Activated CD8-positive, alpha-beta T cell treated with anti-CD3 and anti-CD28 coated beads for 36 hours (primary cell): ENCODE results near the gene OR1F1. TPM values are rescaled to one million over a fixed set of nuclear protein-coding genes. Genes with fewer than 3 reads are reported as not detected.

Experiments
- ATAC-seq: fragments of 200-7000 bp; cut with Tn5 transposase; one replicate; pipeline ENCODE4 v1.10.0; 2021; ENCODE audit warnings: mild to moderate bottlenecking, moderate library complexity
- CTCF ChIA-PET: fragments of 350-600 bp; sonication (Branson Sonifier 250); formaldehyde crosslinking; loops from one replicate; lab custom pipeline; 2021; ENCODE audit warnings: antibody characterized with exemption; lab: Charles Lee
- POLR2A ChIA-PET: fragments of 350-600 bp; sonication (Branson Sonifier 250); formaldehyde crosslinking; loops from one replicate; lab custom pipeline; 2021; ENCODE audit warnings: antibody characterized with exemption; lab: Charles Lee
- DNase-seq: peaks from one replicate; pipeline ENCODE4 v3.0.0-alpha.2; 2020
- H3K27ac Mint-ChIP-seq: one replicate; pipeline ENCODE4 v1.8.0; 2021; ENCODE audit warnings: mild to moderate bottlenecking, mixed read lengths
- H3K27me3 Mint-ChIP-seq: one replicate; pipeline ENCODE4 v1.8.0; 2021; ENCODE audit warnings: mixed read lengths
- H3K36me3 Mint-ChIP-seq: one replicate; pipeline ENCODE4 v1.8.0; 2021; ENCODE audit warnings: low read depth, mixed read lengths
- H3K4me1 Mint-ChIP-seq: one replicate; pipeline ENCODE4 v1.8.0; 2021; ENCODE audit warnings: low read depth, mixed read lengths
- H3K4me3 Mint-ChIP-seq: one replicate; pipeline ENCODE4 v1.8.0; 2021; ENCODE audit warnings: mild to moderate bottlenecking, moderate library complexity, mixed read lengths
- H3K9me3 Mint-ChIP-seq: one replicate; pipeline ENCODE4 v1.8.0; 2021; ENCODE audit warnings: mixed read lengths
- CTCF ChIP-seq: fragments of 200-600 bp; IDR thresholded peaks from one replicate; pipeline ENCODE4 v1.8.0; 2022; ENCODE audit warnings: antibody characterized with exemption, mild to moderate bottlenecking
- intact Hi-C: fragments of 100-400 bp; cut with micrococcal nuclease; formaldehyde crosslinking; loops from one replicate; pipeline ENCODE4 v1.10.0; 2022
- total RNA-seq, 2 experiments: library from RNA; stranded (reverse); gene quantifications; one replicate each; pipeline ENCODE4 v1.2.3, GENCODE V29; 2021

OR1F1 gene
- total RNA-seq, 2 experiments from 2014 or later, result not detected

DNA sequence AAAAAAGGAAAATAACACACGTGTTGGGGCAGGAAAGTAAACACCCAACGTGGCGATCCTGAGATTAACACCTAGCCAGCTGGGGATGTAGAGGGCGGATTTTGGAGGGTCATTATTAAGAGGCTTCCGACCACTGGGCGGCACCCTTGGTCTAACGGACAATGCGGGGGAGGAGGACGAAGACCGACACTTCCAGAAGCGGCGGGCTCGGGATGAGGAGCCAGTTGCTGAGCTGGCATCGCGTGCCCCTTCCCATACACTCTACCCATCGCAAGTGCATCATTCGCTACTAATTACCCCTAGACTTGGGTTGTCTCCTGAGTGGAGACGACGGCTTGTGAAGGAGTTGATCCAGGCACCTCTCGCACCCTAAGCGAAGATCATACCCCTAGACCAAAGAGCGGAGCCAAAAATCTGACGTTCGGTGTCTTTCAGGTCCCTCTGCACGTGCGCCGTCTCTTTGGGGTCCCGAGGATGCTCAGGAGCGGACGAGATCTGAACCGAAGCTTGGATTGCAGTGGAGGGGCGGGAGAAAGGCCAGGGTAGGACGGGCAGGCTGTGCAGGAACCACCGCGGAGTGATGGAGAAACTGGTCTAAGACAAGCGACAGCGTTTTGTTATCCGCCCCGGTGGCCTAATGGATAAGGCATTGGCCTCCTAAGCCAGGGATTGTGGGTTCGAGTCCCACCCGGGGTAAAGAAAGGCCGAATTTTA is 35.6 kb upstream of the OR1F1 start:
- peak overlapping the region; percentile 83 for H3K27ac Mint-ChIP-seq
- POLR2A ChIA-PET, result interaction anchor here (0.6 to 1.2 kb wide), 4 partner anchors 30 to 131 kb away, joined by 3 to 4 read pairs (median 3); partner anchors contain the start of gene ZNF263
- peaks cover 20% of the 10 kb centered on the region for H3K4me1 Mint-ChIP-seq
- ATAC-seq (peak; percentile 20), DNase-seq (peak; percentile 93)
- H3K36me3 Mint-ChIP-seq, result peaks cover 3% of the 10 kb centered on the region
- H3K9me3 Mint-ChIP-seq, result peaks cover 4% of the 10 kb centered on the region
- CTCF ChIA-PET, result interaction anchor here (1.8 to 3.7 kb wide), 2 partner anchors 16 to 23 kb away, joined by 6 to 33 read pairs; no protein-coding TSS in a partner anchor
- peak overlapping the region; percentile 73 for H3K4me3 Mint-ChIP-seq
- TF ChIP-seq CTCF, result no peak
- intact Hi-C loops, result loop anchor here (5.0 kb wide), 1 partner anchor 40 kb away; no protein-coding TSS in a partner anchor
- H3K27me3 Mint-ChIP-seq, result peaks cover 6% of the 10 kb centered on the region

DNA sequence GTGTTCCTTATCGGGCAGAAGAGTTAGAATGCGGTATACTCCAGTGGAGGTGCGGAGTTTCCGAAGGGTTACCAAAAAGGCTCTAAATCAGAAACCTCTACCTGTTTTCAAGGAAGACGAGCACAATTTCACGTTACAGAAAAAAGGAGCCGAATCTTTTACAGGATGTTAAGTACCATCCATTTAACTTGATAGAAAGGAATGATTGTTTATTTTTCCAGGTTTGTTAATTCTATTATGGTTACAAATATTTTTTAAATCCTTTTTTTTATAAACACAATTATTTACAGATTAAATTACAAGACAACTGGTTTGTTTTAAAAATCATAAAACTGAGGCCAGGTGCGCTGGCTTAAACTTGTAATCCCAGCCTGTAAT is 35.0 kb upstream of the OR1F1 start:
- H3K27me3 Mint-ChIP-seq, result peaks cover 10% of the 10 kb centered on the region
- peaks cover 25% of the 10 kb centered on the region for H3K4me1 Mint-ChIP-seq
- ATAC-seq (no peak), DNase-seq (no peak)
- ChIA-PET CTCF (interaction anchor here (1.8 kb wide), 1 partner anchor 15 kb away, joined by 6 read pairs; no protein-coding TSS in a partner anchor), POLR2A (no interaction called here)
- peak overlapping the region; percentile 73 for H3K4me3 Mint-ChIP-seq
- H3K27ac Mint-ChIP-seq, result peak overlapping the region; percentile 83
- H3K36me3 Mint-ChIP-seq, result peaks cover 3% of the 10 kb centered on the region
- TF ChIP-seq CTCF, result no peak
- peaks cover 4% of the 10 kb centered on the region for H3K9me3 Mint-ChIP-seq
- intact Hi-C loops, result loop anchor here (5.0 kb wide), 1 partner anchor 39 kb away; no protein-coding TSS in a partner anchor

- Mint-ChIP-seq H3K4me3 (no peak overlapping the region), H3K9me3 (peaks cover 4% of the 10 kb centered on the region), H3K27me3 (peaks cover 11% of the 10 kb centered on the region), H3K36me3 (peaks cover 3% of the 10 kb centered on the region), H3K4me1 (peaks cover 37% of the 10 kb centered on the region), H3K27ac (no peak overlapping the region)
- ATAC-seq (no peak), DNase-seq (no peak)
- ChIA-PET CTCF (interaction anchor here (1.0 to 1.2 kb wide), 3 partner anchors 13 to 24 kb away, joined by 3 to 6 read pairs (median 4); no protein-coding TSS in a partner anchor), POLR2A (interaction anchor here (1.2 kb wide), 1 partner anchor 56 kb away, joined by 3 read pairs; the partner anchor contains the start of gene ZSCAN10)
- intact Hi-C loops, result loop anchor here (5.0 kb wide), 1 partner anchor 48 kb away; no protein-coding TSS in a partner anchor
- TF ChIP-seq CTCF, result no peak
Measured at GRCh38 chr16:3155181-3155580, 32.8 kb upstream of the OR1F1 start.

DNA sequence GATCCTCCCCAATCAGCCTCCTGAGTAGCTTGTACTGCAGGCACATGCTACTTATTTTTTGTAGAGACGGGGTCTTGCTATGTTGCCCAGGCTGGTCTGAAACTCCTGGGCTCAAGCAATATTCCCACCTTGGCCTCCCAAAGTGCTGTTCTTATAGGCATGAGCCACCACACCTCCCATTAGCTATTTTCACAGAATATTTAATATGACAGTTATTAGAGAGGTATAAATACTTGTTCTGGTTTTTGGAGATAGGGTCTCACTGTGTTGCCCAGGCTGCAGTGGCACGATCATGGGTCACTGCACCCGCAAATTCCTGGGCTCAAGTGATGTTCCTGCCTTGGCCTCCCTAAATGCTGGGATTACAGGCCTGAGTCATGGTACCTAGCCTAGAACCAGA is 32.0 kb upstream of the OR1F1 start:
- H3K4me3 Mint-ChIP-seq, result no peak overlapping the region
- peaks cover 11% of the 10 kb centered on the region for H3K27me3 Mint-ChIP-seq
- H3K27ac Mint-ChIP-seq, result no peak overlapping the region
- ChIA-PET POLR2A (interaction anchor here (1.2 kb wide), 1 partner anchor 57 kb away, joined by 3 read pairs; the partner anchor contains the start of gene ZSCAN10), CTCF (interaction anchor here (1.0 to 1.4 kb wide), 4 partner anchors 10 to 25 kb away, joined by 3 to 6 read pairs (median 4); no protein-coding TSS in a partner anchor)
- peaks cover 32% of the 10 kb centered on the region for H3K4me1 Mint-ChIP-seq
- DNase-seq (no peak), ATAC-seq (no peak)
- intact Hi-C loops, result loop anchor here (2.0 to 5.0 kb wide), 2 partner anchors 15 to 49 kb away; no protein-coding TSS in a partner anchor
- H3K9me3 Mint-ChIP-seq, result peaks cover 4% of the 10 kb centered on the region
- TF ChIP-seq CTCF, result no peak
- peaks cover 3% of the 10 kb centered on the region for H3K36me3 Mint-ChIP-seq
